Eye (tissue), 1 donor: Measurements from ENCODE around the gene GTF2I.
"Not testable (repeated sequence)": the region's sequence is repeated elsewhere in the genome, so short reads cannot be mapped to it uniquely, and the experiment has no call there.

ENCODE experiments used
- DNase-seq: peaks from one replicate; pipeline ENCODE4 v3.0.0-alpha.2; 2015

Gene GTF2I

GRCh38 chr7:74781746-74782145 is 124.2 kb downstream of the GTF2I start:
- DNase-seq = not testable (repeated sequence)

GRCh38 chr7:74783595-74783994 is 126.1 kb downstream of the GTF2I start:
- DNase-seq = not testable (repeated sequence)

- DNase-seq = peak; percentile 94
These were observed 131.0 kb downstream of the GTF2I start for GRCh38 chr7:74788369-74789150.

GRCh38 chr7:74789200-74789736 is 131.8 kb downstream of the GTF2I start:
- DNase-seq = not testable (repeated sequence)

GRCh38 chr7:74797848-74798622 is 140.5 kb downstream of the GTF2I start:
- not testable (repeated sequence) for DNase-seq

GRCh38 chr7:74798644-74799043 is 141.1 kb downstream of the GTF2I start:
- not testable (repeated sequence) for DNase-seq
